GM19023 (cell line): ENCODE results near the gene NELL2.

Experiments used
- ATAC-seq: cut with Tn5 transposase; IDR thresholded peaks from one replicate; pipeline ENCODE4 v1.9.1; 2021; ENCODE audit warnings: mild to moderate bottlenecking, moderate library complexity; ENCODE audit not compliant: unreplicated experiment

The NELL2 gene

GRCh38 chr12:44628180-44628579, 247.9 kb downstream of the NELL2 start:
- ATAC-seq, result no peak

- no peak for ATAC-seq
Observed at GRCh38 chr12:44627387-44628166, 248.5 kb downstream of the NELL2 start.

GRCh38 chr12:44626883-44627282, 249.2 kb downstream of the NELL2 start:
- no peak for ATAC-seq

GRCh38 chr12:44618946-44619345, 257.2 kb downstream of the NELL2 start:
- no peak for ATAC-seq

DNA sequence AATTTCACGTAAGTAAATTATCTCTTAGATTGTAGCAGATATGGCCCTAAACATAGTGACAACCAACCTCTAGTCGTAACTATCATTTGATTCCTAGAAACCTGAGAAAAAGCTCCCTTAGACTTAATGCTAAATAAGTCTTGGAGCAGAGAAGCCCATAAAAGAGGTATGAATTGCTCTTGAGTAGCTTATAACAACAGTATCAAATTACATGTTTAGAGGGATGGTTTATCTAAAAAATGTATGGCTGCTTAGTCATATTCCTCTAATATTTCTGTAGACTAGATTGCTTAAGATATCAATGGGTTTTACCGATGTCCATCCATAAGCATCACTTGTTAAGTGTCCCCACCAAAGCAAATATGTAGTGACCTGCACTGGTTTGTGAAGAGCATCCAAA, 259.7 kb downstream of the NELL2 start:
- no peak for ATAC-seq

- no peak for ATAC-seq
Observed at GRCh38 chr12:44611538-44611937, 264.6 kb downstream of the NELL2 start.

DNA sequence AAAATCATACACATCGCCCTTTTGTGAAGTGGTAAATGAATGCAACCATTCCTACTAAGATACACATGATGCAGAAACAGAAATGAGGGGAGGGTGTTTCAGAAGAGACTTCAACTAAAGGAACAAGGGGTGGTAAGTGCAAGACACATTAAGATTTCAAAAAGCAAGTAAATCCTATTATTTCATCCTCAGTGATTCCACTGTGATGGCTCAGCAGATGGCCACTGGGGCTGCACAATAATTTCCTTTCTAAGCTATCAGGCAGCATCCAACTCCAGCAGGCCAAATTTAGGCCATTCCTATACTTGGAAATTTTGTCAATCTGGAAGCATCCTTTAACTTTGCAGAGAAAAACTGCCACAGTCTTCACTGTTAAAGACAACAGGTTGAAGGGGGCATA, 272.4 kb downstream of the NELL2 start:
- ATAC-seq, result no peak

GRCh38 chr12:44592626-44593025, 283.5 kb downstream of the NELL2 start:
- no peak for ATAC-seq

GRCh38 chr12:44589697-44590096, 286.4 kb downstream of the NELL2 start:
- no peak for ATAC-seq

DNA sequence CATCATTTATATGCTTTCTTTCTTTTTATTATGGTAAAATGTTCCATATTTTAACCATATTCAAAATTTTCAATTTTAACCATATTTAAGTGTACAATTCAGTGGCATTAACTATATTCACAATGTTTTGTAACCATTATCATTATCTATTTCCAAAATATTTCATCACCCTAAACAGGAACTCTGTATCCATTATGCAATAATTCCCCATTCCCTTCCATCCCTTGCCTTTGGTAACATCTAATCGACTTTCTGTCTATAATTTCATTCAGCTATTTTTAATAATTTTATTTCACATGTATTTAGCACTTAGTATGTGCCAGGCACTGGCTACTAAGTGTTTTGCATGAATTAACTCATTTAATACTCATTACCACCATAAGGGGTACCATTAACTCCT, 287.5 kb downstream of the NELL2 start:
- ATAC-seq, result no peak

DNA sequence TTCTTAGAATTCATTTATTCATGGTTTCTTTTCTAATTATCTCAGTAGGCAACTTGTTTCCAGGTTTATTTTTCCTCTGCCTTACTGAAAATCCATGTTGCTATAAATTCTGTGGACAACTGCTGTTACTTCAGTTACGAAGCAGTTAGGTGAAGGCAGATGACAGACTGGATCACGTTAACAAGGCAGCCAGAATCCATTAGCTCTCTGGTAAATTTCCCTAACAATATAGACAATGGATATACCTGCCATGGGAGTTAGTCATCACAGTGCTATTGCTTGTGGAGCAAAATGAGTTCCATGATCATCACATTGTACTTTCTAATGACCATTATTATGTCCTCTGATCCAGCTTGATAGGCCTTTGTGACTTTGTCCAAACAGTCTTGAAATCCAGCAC, 291.5 kb downstream of the NELL2 start:
- ATAC-seq, result no peak

- no peak for ATAC-seq
Observed at GRCh38 chr12:44582521-44582920, 293.6 kb downstream of the NELL2 start.

GRCh38 chr12:44581642-44582242, 294.4 kb downstream of the NELL2 start:
- no peak for ATAC-seq

DNA sequence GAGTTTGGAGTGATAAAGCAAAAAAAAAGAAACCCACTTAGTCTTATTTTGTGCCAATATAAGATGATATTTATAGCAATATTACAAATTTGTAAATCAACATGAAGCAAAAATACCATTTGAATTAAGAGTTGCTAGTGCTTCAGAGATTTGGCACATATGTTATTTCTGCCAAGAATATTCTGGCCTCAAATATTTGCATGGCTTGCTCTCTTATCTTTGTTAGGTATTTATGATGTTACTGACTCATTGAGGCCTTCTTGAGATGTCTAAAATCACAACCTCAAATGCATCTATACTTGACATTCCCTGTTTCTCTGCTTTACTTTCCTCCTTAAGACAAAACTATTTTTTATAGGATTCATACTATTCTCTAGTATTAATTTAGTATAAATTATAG, 301.5 kb downstream of the NELL2 start:
- no peak for ATAC-seq

- no peak for ATAC-seq
Observed at GRCh38 chr12:44573723-44574122, 302.4 kb downstream of the NELL2 start.

DNA sequence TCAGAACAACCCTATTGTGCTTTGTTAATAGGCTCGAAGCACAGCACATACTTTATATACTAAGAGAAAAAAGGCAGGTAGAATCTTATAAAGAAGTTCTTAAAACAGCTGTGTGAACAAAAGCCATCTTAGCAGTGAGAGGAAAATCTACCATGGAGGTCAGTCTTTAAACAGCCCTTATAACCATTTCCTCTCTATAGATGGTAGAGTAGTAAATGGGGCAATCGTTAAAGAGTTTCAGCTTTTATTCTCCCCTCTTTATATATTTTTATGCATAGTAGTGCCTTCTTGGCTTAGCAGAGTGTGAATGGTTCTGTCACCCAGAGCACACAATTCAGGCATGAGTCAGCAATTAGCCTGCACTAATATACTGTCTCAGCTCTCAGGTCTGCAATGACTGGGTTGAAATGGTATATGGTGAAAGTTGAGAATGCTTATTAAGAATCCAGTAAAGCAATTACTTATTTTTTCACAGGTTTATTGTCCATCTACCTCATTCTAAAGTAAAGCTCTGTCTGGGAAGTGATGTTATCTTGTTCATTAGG, 305.0 kb downstream of the NELL2 start:
- ATAC-seq, result no peak

DNA sequence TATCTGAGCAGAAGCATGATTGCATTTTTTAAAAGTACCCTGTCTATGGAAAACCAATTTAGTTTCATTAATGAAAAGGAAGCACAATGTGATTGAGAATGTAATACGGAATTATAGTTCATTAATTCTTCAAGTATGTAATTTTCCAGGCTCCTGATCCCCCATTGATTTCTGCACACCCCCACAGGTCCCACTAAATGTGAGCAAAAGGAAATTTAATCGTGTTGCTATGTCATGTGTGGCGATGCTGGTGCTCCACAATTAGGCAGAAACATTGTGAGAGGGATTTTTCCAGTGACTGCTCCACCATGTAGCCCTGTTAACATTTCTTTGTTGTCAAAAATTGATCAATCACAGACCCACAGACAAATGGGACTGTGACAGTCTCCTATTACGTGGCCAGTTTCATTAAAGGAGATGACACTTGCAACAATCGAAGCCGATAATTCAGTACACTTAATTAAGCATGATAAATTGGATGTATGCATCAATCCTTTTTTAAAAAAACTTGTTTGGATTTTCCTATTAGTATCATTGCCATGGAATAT, 306.0 kb downstream of the NELL2 start:
- ATAC-seq, result no peak

- ATAC-seq, result no peak
Observed at GRCh38 chr12:44565163-44565562, 311.0 kb downstream of the NELL2 start.

DNA sequence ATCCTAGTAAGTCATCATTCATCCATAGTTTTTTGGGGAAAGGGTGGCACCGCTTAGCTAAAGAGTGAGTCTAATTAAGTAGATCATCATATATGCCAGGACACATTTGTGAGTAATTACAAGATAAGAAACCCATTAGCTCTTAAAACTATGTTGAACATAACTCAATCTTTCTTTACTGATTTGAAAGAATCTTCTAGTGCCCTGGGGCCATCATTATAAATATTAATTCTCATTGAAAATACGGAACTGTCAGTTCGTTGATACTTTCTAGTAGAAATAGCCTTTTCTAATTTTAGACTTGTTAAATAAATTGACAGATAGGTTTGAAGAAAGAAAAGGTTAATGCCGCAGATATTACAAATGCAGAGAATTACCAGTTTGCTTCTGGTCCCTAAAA, 312.6 kb downstream of the NELL2 start:
- ATAC-seq, result no peak

- no peak for ATAC-seq
Observed at GRCh38 chr12:44558340-44559100, 317.6 kb downstream of the NELL2 start.

GRCh38 chr12:44555454-44555853, 320.7 kb downstream of the NELL2 start:
- no peak for ATAC-seq
